Measurements from ENCODE around the gene TAS2R16. TPM values are rescaled to one million over a fixed set of nuclear protein-coding genes. Genes with fewer than 3 reads are reported as not detected.

Gene TAS2R16
- total and polyA plus RNA-seq, 2 of the 13 experiments (the other 11 are each of a cell fraction or from before 2014, with no cell fraction given): not detected

- H3K36me3 ChIP-seq (replicated peaks in 1 of 2; ENCODE audit: control insufficient read depth in 1 of 2, insufficient read depth in 2 of 2, low read length in 2 of 2): no peaks in the 10 kb centered on the region
- in situ Hi-C loops (cut with HindIII; ENCODE audit: extremely low pct_ligation_motif_present, low pct_unique_long_range_greater_than_20kb) (no loop called here), intact Hi-C loops (cut with micrococcal nuclease; ENCODE audit: unreplicated experiment) (no loop called here)
- no peaks in the 10 kb centered on the region for H4K20me1 ChIP-seq (ENCODE audit: insufficient read depth, low read length)
- H3K27me3 ChIP-seq (ENCODE audit: control insufficient read depth in 1 of 2, insufficient read depth in 2 of 2, low read length in 2 of 2): no peaks in the 10 kb centered on the region
- H3K4me1 ChIP-seq (ENCODE audit: insufficient read depth, low read length): peaks cover 5% of the 10 kb centered on the region; the same call in 1 of the 2 replicates
- H3K4me3 ChIP-seq (replicated peaks in 1 of 3; ENCODE audit: insufficient read depth in 1 of 3, low read depth in 2 of 3, low read length in 3 of 3): no peak overlapping the region
- ChIA-PET POLR2A (no interaction called here), CTCF (ENCODE audit: low intra/inter-chr PET ratio, low total read pairs) (no interaction called here)
- FAIRE-seq: no peak
- no peak overlapping the region for H3K4me2 ChIP-seq (ENCODE audit: low read depth, low read length)
- no peak for ATAC-seq
- no TSS peak for BruUV-seq (replicated peaks)
- no peaks in the 10 kb centered on the region for H3K9me3 ChIP-seq (ENCODE audit: low read length)
- WGBS (ENCODE audit: low lambda C conversion rate): 58% methylated on average over 1 of the region's 1 CpG
- H3K79me2 ChIP-seq (ENCODE audit: insufficient read depth, low read length): no peaks in the 10 kb centered on the region
- no peak overlapping the region for H3K27ac ChIP-seq (ENCODE audit: extremely low read length, insufficient read depth, low read length)
- H3K9ac ChIP-seq (ENCODE audit: insufficient read depth, low read depth, low read length): no peak overlapping the region
- no peak for DNase-seq (ENCODE audit: low spot score)
- TF ChIP-seq ZNF800 (CRISPR knock-in tag; IDR thresholded peaks at IDR 0.05) (no peak), SMC3 (IDR thresholded peaks at IDR 0.05; ENCODE audit: low read length) (no peak), KDM4B (CRISPR knock-in tag; IDR thresholded peaks at IDR 0.05) (no peak), ZNF230 (CRISPR knock-in tag; IDR thresholded peaks at IDR 0.05) (no peak), SRF (IDR thresholded peaks at IDR 0.05; ENCODE audit: low read depth, low read length) (no peak), YEATS4 (CRISPR knock-in tag; IDR thresholded peaks at IDR 0.05; ENCODE audit: borderline replicate concordance) (no peak), DBP (CRISPR knock-in tag; IDR thresholded peaks at IDR 0.05; ENCODE audit: not compliant biosample characterization) (no peak), ZNF207 (IDR thresholded peaks at IDR 0.05; ENCODE audit: borderline replicate concordance) (no peak), MEF2D (CRISPR knock-in tag; IDR thresholded peaks at IDR 0.05) (no peak), ZNF772 (CRISPR knock-in tag; IDR thresholded peaks at IDR 0.05) (no peak), KLF9 (CRISPR knock-in tag; IDR thresholded peaks at IDR 0.05; ENCODE audit: low read depth) (no peak), JUNB (CRISPR knock-in tag; IDR thresholded peaks at IDR 0.05; ENCODE audit: borderline replicate concordance) (no peak), ZC3H4 (CRISPR knock-in tag; IDR thresholded peaks at IDR 0.05; ENCODE audit: borderline replicate concordance) (no peak), GPBP1L1 (CRISPR knock-in tag; IDR thresholded peaks at IDR 0.05) (no peak), PAF1 (CRISPR knock-in tag; IDR thresholded peaks at IDR 0.05) (no peak), ZNF263 (CRISPR knock-in tag; IDR thresholded peaks at IDR 0.05) (no peak), PITX1 (CRISPR knock-in tag; IDR thresholded peaks at IDR 0.05) (no peak)
- no peak overlapping the region for H2AFZ ChIP-seq (ENCODE audit: low read length)
Measured at GRCh38 chr7:122975341-122975740, 20.2 kb downstream of the TAS2R16 start.

All from HepG2 (cell line).